HepG2 (cell line): ENCODE results near the gene PIK3R1.

ENCODE experiments used
- AHR ChIP-seq: IDR thresholded peaks from 2 replicates; pipeline ENCODE4 v1.6.1; 2018; ENCODE audit warnings: missing genetic modification reagents, missing compliant biosample characterization
- CTCF ChIP-seq: sonication (generic); formaldehyde crosslinking; IDR thresholded peaks from 2 replicates; pipeline ENCODE4 v1.5.0; 2020; ENCODE audit warnings: mild to moderate bottlenecking, missing genetic modification reagents, moderate library complexity
- FOXO4 ChIP-seq: sonication (generic); formaldehyde crosslinking; conservative IDR thresholded peaks from 2 replicates; pipeline ENCODE4 v1.8.1; 2023; ENCODE audit warnings: missing genetic modification reagents
- FOXP4 ChIP-seq: sonication (generic); formaldehyde crosslinking; IDR thresholded peaks from 2 replicates; pipeline ENCODE4 v1.4.0; 2020; ENCODE audit warnings: missing genetic modification reagents
- MIER2 ChIP-seq: IDR thresholded peaks from 2 replicates; pipeline ENCODE4 v1.6.1; 2016; ENCODE audit warnings: missing biosample characterization, missing genetic modification reagents
- POLR2A ChIP-seq, 2 experiments: IDR thresholded peaks; 2 replicates each; pipeline ENCODE4 v1.6.1; 2011; ENCODE audit warnings: low read depth in 2 of 2, low read length in 2 of 2, mild to moderate bottlenecking in 1 of 2, moderate library complexity in 1 of 2; ENCODE audit not compliant: insufficient read depth in 1 of 2
- ZNF124 ChIP-seq: sonication (generic); formaldehyde crosslinking; IDR thresholded peaks from 2 replicates; pipeline ENCODE4 v1.4.0; 2020; ENCODE audit warnings: missing genetic modification reagents
- ZNF18 ChIP-seq: sonication (generic); formaldehyde crosslinking; IDR thresholded peaks from 2 replicates; pipeline ENCODE4 v1.8.0; 2022; ENCODE audit warnings: mild to moderate bottlenecking, missing genetic modification reagents; ENCODE audit not compliant: insufficient replicate concordance
- ZNF530 ChIP-seq: sonication (generic); formaldehyde crosslinking; IDR thresholded peaks from 2 replicates; pipeline ENCODE4 v1.5.0; 2020; ENCODE audit warnings: low read depth, mild to moderate bottlenecking, missing genetic modification reagents

GRCh38 chr5:68272289-68272688 lies 56.7 kb downstream of the PIK3R1 start:
- TF ChIP-seq MIER2 (CRISPR knock-in tag): no peak
- no peak for TF ChIP-seq FOXO4 (CRISPR knock-in tag)
- no peak for TF ChIP-seq ZNF124
- TF ChIP-seq CTCF (CRISPR knock-in tag): no peak
- TF ChIP-seq POLR2A (IDR thresholded peaks at IDR 0.05; ENCODE audit: insufficient read depth in 1 of 2, low read depth in 2 of 2, low read length in 2 of 2): no peak
- TF ChIP-seq AHR (CRISPR knock-in tag): no peak
- no peak for TF ChIP-seq ZNF530 (CRISPR knock-in tag)
- no peak for TF ChIP-seq ZNF18 (CRISPR knock-in tag)
- TF ChIP-seq FOXP4 (CRISPR knock-in tag): no peak
